Skeletal muscle cell (primary cell): ENCODE data around the gene AGXT.
A peak's percentile ranks its signal among the peaks of the same experiment; 100 is the strongest.

Experiments
- DNase-seq: peaks from one replicate; pipeline ENCODE4 v3.0.0-alpha.2; 2010; ENCODE audit warnings: low read depth
- H3K4me3 ChIP-seq: 2 replicates; pipeline ENCODE4 v1.5.1; 2011; ENCODE audit warnings: low read depth, mild to moderate bottlenecking, control low read depth, low read length, moderate library complexity

AGXT gene

DNA sequence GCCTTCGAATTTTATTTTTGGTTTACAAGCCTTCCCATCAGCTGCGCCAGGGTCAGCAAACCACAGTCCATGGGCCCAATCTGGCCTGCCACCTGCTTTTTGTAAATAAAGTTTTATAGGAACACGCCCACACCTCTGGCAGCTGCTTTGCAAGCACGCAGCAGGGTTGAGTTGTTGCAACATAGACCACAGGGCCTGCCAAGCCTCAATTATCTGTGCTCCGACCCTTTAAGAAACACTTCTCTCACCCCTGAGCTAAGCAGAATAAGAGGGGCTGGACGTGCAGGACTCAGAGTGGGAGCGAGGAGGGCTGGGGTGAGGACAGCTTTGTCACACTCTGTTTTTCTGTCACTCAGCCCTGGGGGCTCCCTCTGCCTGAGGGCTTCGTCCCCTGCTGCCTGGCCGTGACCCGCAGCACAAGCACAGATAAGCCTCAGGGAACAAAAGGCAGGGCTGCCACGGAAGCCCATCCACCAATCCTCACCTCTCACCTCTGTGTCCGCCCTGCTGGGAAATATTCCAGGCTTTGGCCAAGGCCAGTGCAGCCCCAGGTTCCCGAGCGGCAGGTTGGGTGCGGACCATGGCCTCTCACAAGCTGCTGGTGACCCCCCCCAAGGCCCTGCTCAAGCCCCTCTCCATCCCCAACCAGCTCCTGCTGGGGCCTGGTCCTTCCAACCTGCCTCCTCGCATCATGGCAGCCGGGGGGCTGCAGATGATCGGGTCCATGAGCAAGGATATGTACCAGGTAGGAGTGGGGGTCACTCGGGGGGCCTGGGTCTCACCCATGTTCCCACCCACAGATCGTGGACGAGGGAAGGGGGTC lies at the start of gene AGXT:
TSS of gene AGXT (plus strand) at position 539 of the 823 bp plus-strand sequence. CDS start at position 581, 42 bp downstream.
- H3K4me3 ChIP-seq: no peak within 1 kb of the TSS
- DNase-seq: peak; percentile 21

DNA sequence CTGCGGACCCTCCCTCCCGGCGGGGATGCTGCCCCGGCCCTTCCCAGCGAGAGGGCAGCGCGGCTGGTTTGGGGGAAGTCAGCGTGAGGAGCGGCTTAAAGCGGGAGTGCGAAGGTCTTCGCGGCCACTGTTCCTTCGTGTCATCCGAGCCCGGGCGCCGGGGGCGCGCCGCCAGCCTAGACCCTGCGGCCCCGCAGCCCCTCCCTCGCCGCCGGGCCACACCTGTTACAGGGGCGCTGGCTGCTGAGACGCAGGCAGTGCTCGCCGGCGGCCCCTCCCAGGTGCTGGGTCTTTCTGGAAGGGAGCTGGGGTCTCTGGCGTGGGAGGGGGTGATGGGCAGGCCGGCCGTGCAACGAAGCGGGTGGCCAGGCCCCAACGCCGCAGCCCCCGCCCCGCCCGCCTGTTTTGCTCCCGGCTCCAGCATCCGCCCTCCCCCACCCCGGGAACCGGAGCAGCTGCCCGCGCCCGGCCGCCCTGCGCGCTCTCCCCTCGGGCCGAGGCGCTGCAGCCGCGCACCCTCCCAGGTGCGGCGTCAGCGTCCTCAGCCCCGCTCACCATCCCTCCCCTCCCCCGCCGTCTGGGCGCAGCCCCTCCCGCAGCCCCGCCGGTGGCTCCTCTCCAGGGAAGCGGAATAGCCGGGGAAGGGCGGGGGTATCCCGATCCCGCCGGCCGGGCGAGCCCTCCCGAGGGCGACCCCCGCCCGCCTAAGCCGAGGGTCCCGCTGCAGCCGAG lies 49.3 kb upstream of the AGXT start:
- no peak overlapping the region for H3K4me3 ChIP-seq
- no peak for DNase-seq

DNA sequence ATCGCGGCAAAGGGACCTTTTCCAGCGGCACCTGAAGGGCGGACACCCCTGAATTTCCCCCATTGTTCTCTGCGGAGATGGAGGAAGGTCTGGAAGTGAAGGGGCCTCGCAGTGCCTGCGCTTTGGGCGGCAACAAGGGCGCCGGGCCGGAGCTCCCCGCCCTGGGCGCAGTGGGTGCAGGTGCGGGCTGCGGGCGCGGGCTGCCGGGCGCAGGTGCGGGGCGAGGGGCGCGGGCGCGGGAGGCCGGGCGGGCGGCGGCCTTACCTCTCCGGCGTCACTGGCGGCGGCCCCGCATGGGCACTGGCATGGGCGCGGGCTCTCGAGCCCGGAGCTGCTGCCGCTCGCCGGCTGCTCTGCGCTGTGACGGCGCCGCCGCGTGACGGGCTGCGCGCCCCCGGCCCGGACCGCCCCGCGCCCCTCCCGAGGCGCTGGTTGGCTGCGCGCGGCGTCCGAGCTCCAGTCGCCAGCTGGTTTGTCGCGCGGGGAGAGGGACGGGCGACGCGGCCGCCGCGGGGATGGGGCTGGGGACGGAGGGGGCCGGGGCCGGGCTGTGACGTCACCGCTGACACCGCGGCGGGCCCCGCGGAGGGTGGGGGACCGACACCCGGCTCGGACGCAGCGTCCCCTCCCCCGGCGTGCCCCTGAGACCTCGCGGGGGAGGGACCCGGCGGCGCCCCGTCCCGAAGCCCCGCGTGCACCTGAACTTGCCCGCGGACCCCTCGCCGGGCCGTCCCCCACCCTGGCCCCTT lies 48.6 kb upstream of the AGXT start, which contains the start of gene KIF1A:
TSS of gene KIF1A (minus strand) at position 362 of the 749 bp plus-strand sequence. CDS start 22,467 bp downstream, outside the sequence.
- no peak for DNase-seq
- H3K4me3 ChIP-seq: no peak within 1 kb of the TSS

DNA sequence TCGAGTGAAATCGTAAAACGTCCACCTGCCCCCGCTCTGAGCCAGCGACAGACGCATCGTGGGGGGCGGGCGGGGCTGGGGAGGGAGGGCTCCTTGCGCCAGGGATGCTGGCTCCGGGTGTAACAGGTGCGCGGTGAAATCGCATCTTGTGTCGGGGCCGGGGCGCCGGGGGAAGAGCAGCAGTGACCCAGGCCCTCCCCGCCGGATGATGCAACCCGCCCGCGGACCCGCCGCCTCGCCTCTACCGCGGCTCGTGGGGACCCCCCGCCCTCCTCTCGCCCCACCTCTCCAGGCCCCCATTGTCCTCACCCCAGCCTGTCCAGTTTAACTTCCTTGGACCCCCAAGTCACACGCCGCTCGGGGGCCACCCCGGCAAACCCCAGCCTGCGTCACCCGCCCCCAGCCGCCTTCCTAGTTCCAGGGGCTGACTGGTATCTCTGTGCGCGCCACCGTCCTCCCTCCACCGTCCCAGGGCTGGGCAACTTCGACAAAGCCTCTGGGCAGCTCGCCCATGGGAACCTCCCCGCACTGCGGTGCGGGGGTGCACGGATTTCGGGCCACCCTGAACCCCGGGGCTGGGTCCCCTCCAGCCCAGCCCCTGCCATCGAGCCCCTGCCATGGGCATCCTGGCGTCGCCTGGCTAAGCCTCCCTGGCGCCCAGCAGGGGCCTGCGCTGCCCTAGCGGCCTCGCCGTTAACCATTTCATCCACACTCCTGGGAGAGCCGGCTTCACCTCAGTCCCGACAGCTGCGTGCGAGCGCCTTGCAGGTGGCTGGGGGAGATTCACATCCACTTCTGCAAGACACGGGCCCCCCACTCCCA lies 47.8 kb upstream of the AGXT start:
- no peak overlapping the region for H3K4me3 ChIP-seq
- DNase-seq: no peak

DNA sequence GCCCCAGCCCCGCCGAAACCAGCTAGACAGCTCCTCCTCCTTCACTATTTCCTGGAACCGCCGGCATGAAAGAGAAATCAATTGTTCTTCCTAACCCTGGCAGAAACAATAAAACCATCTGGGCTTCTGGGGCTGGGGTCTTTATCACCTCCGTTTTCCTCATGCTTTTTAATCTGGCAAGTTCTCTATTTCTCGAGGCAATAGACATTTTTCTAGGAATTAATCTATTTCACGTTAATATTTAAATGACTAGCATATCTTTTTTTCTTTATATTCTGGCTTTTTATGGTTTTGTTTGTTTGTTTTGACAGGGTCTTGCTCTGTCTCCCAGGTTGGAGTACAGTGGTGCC lies 47.2 kb upstream of the AGXT start:
- no peak overlapping the region for H3K4me3 ChIP-seq

DNA sequence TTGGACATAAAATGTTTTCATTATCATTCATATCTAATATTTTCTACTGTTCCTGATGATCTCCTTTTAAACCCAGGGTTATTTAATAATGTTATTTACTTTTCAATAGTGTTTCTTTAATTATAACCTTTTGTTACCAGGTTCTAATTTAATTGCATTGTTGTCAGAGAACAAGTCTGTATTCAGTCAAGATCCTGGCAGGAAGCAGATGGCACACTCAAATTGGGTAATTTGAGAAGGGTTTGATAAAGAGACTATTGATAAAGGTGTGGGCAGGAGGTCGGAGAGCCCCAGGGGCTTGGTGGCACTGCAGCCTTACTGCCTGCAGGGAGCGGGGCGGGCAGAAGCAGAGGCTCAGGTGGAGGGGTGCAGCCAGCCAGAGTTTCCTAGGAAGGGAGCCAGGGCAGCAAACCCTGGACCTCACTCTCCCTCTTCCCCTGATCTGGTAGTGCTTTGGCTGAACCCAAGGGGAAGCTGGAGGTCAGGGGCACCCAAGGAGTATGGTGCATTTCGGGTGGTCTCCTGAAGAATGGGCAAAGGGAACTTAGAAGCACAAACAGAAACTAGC lies 46.3 kb upstream of the AGXT start:
- no peak overlapping the region for H3K4me3 ChIP-seq
- DNase-seq: no peak

More for the DNA sequence above, 47.2 kb upstream of the AGXT start:
- no peak for DNase-seq

DNA sequence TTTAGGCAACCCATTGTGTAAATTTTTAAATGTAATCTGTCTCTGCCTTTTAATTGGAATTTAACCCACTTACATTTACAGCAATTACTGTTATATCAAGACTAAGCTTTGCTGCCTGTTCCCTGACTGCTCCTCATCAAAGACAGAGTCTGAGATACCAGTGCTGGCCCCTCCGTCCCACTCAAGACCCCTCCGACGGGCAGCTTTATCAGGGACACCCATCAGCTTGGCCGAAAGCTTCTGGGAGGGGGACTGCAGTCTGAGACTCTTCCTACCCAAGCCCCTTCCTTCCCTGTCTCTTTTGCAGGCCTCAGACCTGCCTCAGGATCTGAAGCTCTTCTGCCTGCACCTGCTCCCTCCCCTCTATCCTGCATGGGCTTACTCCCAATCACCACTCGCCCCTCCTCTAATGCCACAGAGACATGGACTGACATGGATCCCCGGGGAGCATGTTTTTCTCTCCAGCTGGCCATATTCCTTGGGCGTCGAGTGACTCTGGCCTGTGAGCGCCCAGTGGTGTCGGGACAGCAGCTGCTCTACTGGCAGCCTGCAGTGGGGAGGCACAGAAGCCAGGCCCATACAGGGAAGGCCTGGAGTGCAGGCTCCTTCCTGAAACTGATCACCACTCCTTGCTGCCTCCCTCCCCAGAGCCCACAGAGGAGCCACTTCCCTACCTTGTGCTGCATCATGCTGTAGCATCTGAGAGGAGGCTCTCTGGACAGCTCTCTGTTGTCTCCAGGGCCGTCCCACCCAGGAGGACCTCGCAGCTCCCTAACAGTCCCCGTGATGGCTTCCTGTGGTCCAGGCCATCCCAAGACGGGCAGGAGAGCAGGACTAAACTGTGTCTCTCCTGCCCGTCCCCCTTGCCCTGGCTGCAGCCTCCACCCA lies 44.9 kb upstream of the AGXT start:
- no peak for DNase-seq

DNA sequence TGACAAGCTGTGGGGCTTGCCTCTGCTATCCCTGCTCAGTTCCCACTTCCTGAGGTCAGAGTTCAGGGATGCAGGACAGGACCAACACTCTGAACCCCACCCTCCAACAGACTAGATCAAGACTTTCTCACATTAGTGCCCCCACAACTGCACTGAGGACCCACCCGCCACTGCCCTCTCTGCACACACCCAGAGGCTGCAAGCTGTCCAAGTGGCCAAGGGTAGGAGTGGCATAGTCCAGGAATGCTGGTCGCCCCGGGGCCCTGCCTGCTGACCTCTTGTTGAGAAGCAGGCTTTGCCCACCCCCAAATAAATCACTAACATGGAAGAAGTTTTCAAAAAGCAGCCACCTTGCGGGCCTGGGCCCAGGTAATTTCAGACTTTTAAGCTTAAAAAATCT lies 43.1 kb upstream of the AGXT start:
- H3K4me3 ChIP-seq: no peak overlapping the region
- no peak for DNase-seq

More for the DNA sequence above, 44.9 kb upstream of the AGXT start:
- no peak overlapping the region for H3K4me3 ChIP-seq

DNA sequence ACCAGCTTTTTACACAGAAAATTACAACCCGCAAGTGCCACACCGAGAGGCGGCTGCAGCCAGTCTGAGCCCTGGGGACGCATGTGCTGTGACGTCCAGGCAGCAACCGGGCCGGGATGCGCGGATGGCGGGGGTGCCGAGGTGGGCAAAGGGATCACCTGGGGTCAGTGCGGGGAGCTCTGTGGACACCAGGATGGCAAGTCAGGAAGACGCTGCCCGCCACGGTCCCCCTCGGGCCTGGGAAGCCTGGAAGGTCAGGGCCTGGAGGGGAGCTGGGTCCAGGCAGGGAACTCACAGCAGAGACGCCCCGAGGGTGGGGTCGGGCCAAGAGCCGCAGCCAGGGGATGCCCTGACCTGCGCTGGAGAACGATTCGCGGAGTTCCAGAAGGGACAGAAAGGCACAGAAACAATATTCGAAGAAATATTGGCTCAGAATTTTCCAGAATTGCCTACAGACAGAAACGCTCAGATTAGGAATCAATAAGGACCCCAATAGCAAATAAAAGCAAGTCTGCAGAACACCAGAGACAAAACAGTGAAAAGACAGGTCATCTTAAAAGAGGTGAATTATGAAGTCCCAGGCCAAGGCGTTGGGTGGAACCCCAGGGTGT lies 36.9 kb upstream of the AGXT start:
- H3K4me3 ChIP-seq: peak overlapping the region; percentile 26
- no peak for DNase-seq

DNA sequence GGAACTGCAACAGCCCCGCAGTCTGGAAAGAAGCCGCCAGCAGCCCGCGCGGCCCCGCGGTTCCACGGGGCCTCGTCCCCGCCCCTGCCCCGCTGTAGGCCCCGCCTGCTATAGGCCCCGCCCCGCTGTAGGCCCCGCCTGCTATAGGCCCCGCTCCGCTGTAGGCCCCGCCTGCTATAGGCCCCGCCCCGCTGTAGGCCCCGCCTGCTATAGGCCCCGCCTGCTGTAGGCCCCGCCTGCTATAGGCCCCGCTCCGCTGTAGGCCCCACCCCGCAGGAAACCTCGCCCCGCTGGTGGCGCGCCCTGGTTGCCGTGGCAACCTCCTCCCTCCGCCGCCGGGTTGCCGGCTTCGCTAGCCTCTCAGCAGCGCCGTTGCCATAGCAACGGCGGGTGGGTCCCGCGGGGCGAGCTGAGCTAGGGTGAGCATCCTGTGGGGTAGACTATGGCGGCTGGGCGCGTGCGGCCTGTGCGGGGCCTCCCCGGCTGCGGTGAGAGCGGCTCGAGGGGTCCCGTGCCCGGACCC lies 36.4 kb upstream of the AGXT start:
- peak; percentile 53 for DNase-seq
- peak overlapping the region; percentile 26 for H3K4me3 ChIP-seq

DNA sequence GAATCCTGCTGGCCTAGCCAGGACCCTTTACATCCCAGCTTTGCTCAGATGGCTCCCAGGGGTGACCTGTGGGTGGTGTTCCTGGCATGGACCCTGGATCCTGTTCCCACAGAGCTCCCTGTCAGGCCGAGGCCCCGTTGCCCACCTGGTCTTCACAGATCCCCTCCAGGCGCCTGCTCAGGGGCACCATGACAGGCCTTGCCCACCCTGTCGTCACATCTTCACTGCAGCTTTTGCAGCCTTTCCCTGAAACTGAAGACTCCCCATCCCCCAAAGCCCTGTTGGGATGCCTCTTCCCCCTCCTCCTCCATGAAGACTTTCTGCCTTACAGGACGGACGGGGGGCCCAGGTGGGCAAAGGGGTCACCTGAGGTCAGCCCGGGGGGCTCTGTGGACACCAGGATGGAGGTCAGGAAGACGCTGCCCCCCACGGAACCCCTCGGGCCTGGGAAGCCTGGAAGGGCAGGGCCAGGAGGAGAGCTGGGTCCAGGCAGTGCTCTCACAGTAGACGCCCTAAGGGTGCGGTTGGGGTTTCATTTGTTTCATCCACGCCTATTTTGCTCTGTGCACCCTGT lies 35.6 kb upstream of the AGXT start:
- no peak for DNase-seq
- H3K4me3 ChIP-seq: no peak overlapping the region

DNA sequence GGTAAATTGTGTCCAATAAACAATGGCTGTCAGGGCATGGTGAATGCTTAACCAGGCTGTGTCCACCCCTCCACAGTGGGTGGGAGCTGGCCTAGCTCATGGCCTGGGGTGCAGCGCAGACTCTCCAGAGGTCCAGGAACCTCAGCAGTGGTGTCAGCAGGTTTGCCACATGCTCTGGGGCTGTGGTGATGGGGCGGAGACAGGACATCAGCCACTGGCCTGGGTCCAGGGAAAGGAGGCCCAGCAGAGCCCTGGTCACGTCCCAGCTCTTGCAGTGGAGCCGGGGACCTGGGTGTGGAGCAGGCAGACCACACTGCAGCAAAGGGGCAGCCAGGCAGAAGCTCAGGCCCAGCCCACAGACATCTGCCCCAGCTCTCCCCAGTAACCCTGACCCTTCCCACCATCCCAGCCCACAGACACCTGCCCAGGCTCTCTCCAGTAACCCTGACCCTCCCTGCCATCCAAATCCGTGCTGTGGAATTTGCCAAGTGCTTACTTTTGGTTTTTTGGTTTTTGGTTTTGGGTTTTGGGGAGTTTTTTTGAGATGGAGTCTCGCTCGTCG lies 34.8 kb upstream of the AGXT start:
- no peak for DNase-seq
- H3K4me3 ChIP-seq: no peak overlapping the region

DNA sequence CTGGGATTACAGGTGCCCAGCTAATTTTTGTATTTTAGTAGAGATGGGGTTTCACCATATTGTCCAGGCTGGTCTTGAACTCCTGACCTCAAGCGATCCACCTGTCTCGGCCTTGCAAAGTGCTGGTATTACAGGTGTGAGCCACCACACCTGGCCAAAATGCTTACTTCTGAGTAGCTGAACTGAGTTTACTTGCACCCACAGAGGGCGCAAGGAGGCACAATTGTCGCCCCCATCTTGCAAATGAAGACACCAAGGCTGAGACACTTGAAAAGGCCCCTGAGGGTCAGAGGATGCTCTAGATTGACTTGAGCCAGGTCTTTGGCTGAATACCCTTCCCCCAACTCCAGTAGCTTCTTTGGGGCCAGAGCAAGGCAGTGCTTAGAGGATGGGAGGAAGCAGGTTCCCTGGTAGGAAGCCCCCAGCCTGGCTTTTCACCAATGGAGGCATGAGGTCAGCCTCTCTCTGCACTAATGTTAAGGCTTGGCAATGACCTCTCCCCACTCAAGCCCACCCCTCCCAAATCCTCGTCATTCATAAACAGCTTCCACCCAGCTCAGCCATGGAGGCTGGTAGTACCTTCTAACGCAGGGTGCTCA lies 34.1 kb upstream of the AGXT start:
- DNase-seq: no peak

DNA sequence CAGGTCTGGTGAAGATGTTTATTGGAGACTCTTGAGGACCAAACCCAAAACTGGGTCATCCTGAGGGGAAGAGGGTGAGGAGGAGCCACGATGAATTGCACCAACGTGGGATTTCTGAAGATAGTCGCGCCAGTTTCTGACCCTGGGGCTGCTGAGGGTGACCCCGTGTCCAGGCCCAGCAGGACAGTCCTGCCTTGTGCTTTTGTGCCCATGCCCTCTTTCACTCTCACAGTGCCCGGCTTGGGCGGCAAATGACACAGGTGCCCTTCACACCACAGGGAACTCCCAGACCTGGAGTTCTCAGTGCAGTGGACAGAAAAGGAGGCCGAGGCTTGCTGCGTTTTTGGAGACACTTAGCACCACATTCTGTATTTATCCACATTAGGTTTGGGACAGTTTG lies 33.1 kb upstream of the AGXT start:
- no peak overlapping the region for H3K4me3 ChIP-seq
- DNase-seq: no peak

More for the DNA sequence above, 34.1 kb upstream of the AGXT start:
- H3K4me3 ChIP-seq: no peak overlapping the region

DNA sequence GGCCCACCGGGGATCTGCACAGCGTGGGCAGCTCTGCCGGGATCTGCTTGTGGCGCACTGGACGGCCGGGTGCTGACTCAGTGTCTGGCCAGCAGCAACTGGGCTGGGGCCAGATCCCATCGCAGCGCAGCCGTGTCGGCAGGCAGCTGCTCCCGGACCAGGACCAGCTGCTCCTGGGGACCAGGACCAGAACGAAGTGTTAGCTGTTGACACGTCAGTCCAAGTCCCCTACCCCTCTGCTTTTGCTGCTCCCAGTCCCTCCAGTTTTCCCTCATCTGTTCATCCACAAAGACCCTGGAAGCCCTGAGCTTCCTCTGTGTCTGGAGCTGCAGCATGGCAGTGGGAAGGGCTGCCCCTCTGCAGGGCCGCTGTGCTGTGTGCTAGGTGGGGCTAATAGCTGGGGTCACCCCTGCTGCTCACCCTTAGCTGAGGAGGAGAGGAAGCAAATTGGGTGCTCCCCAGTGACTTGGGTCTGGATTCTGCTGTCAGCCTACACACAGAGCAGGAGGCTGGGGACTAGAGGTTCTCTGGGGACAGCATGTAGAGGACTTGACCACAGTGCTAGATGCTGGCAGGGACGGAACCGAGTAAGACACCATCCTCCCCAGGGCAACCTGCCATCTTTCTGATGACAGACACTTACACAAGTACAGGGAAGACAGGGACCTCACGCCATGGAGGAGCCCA lies 31.7 kb upstream of the AGXT start:
- peak; percentile 22 for DNase-seq
- no peak overlapping the region for H3K4me3 ChIP-seq

DNA sequence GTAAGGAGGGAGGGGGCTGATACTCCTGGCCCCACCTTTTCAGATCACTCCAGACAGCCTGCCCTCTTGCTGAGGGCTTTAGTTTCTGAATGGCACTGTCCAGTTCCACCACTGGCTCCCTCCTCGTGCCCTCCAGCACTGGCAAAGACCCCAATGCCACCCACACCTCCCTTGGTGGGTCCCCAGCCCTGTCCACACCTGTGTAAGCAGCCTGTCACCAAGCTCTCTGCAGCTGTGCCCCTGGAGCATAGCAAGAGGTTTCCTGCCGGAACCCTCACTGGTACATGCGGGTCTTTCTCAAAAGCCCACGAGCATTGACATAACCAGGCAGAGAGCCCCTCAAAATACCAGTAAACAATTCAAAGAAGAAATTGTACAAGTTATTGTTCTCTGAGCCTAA lies 31.0 kb upstream of the AGXT start:
- H3K4me3 ChIP-seq: no peak overlapping the region
- no peak for DNase-seq
